22Rv1 (cell line): ENCODE data around the gene ISOC2.
"Not testable (repeated sequence)": the region's sequence is repeated elsewhere in the genome, so short reads cannot be mapped to it uniquely, and the experiment has no call there.

Experiments
- ZFX ChIP-seq: fragments of 450-650 bp; IDR thresholded peaks from 2 replicates; pipeline ENCODE4 v1.6.1; 2017; ENCODE audit warnings: antibody characterized with exemption, borderline replicate concordance
- TF ChIP-seq, protein P1 (sequence below): fragments of 450-650 bp; IDR thresholded peaks from 2 replicates; pipeline ENCODE4 v1.5.1; 2017; ENCODE audit warnings: mild to moderate bottlenecking

DNA sequence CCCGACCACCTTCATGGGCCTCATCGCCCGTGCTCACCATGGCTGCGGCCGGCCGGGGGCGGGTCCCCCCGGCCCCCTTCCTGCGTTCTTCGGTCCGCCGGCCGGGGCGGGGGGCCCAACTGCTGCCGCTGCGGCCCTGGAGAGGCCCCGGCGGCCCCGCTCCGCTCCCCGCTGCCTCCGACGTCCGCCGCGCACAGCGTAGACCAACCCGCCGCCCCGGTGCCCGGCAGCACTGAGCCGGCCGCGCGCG lies 54.0 kb downstream of the ISOC2 start, which contains the start of gene UBE2S:
- TF ChIP-seq, protein P1, sequence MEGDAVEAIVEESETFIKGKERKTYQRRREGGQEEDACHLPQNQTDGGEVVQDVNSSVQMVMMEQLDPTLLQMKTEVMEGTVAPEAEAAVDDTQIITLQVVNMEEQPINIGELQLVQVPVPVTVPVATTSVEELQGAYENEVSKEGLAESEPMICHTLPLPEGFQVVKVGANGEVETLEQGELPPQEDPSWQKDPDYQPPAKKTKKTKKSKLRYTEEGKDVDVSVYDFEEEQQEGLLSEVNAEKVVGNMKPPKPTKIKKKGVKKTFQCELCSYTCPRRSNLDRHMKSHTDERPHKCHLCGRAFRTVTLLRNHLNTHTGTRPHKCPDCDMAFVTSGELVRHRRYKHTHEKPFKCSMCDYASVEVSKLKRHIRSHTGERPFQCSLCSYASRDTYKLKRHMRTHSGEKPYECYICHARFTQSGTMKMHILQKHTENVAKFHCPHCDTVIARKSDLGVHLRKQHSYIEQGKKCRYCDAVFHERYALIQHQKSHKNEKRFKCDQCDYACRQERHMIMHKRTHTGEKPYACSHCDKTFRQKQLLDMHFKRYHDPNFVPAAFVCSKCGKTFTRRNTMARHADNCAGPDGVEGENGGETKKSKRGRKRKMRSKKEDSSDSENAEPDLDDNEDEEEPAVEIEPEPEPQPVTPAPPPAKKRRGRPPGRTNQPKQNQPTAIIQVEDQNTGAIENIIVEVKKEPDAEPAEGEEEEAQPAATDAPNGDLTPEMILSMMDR: not testable (repeated sequence)
- not testable (repeated sequence) for TF ChIP-seq ZFX
